H1 (cell line): Measurements from ENCODE around the gene CXXC5. TPM values are rescaled to one million over a fixed set of nuclear protein-coding genes. Genes with fewer than 3 reads are reported as not detected.

Experiments
- CTCF ChIA-PET: fragments of 300-600 bp; sonication (Branson Sonifier 250); formaldehyde crosslinking; loops from one replicate; lab custom pipeline; 2021; ENCODE audit not compliant: partially characterized antibody; lab: Charles Lee
- POLR2A ChIA-PET: fragments of 300-600 bp; sonication (Branson Sonifier 250); formaldehyde crosslinking; loops from one replicate; lab custom pipeline; 2021; ENCODE audit warnings: inconsistent platforms; ENCODE audit not compliant: partially characterized antibody; lab: Charles Lee
- DNase-seq, 2 experiments: peaks; one replicate each; pipeline versions ENCODE4 v3.0.0 to v3.0.0-alpha.2; 2010 to 2022; ENCODE audit warnings: low spot score in 2 of 2, low read depth in 1 of 2, mixed read lengths in 1 of 2
- FAIRE-seq: peaks from 2 replicates; lab custom pipeline; 2011; peaks lifted over from hg19 to GRCh38; lab: Jason Lieb, UNC
- H2AFZ ChIP-seq: 2 replicates; pipeline ENCODE4 v1.8.1; 2012; ENCODE audit warnings: low read length, inconsistent platforms
- H2AK5ac ChIP-seq: 2 replicates; pipeline ENCODE4 v1.6.1; 2013; ENCODE audit warnings: low read depth, low read length
- H2BK120ac ChIP-seq: replicated peaks from 2 replicates; pipeline ENCODE3; 2013; ENCODE audit warnings: low read depth, low read length, inconsistent platforms
- H2BK12ac ChIP-seq: 2 replicates; pipeline ENCODE4 v1.6.1; 2013; ENCODE audit warnings: low read depth, low read length
- H2BK15ac ChIP-seq: 2 replicates; pipeline ENCODE4 v1.6.1; 2013; ENCODE audit warnings: low read length
- H2BK20ac ChIP-seq: 2 replicates; pipeline ENCODE4 v1.6.1; 2013; ENCODE audit warnings: low read length
- H2BK5ac ChIP-seq: 2 replicates; pipeline ENCODE4 v1.6.1; 2013; ENCODE audit warnings: low read depth, low read length
- H3K14ac ChIP-seq: 2 replicates; pipeline ENCODE4 v1.6.1; 2013; ENCODE audit warnings: inconsistent platforms; ENCODE audit not compliant: insufficient read length
- H3K18ac ChIP-seq: 2 replicates; pipeline ENCODE4 v1.6.1; 2013; ENCODE audit warnings: low read length; ENCODE audit errors: extremely low read depth
- H3K23ac ChIP-seq: 2 replicates; pipeline ENCODE4 v1.6.1; 2013; ENCODE audit warnings: inconsistent platforms; ENCODE audit not compliant: insufficient read length
- H3K23me2 ChIP-seq: 2 replicates; pipeline ENCODE4 v1.6.1; 2013; ENCODE audit warnings: low read depth, low read length
- H3K27ac ChIP-seq: 2 replicates; pipeline ENCODE4 v1.6.1; 2011; ENCODE audit warnings: low read depth, low read length, inconsistent platforms
- H3K27me3 ChIP-seq, 4 experiments: replicated peaks in 1 of 4; 1 replicate in 1 of 4; 2 replicates in 3 of 4; pipeline versions ENCODE4 v1.6.1 to v1.8.1; 2011 to 2013; ENCODE audit warnings: low read length in 3 of 4, mild to moderate bottlenecking in 3 of 4, inconsistent platforms in 2 of 4, mixed read lengths in 2 of 4, moderate library complexity in 1 of 4; ENCODE audit not compliant: control insufficient read depth in 3 of 4, insufficient read depth in 3 of 4; ENCODE audit errors: extremely low read depth in 1 of 4
- H3K36me3 ChIP-seq, 4 experiments: 2 replicates each; pipeline versions ENCODE4 v1.6.1 to v1.8.1; 2011 to 2013; ENCODE audit warnings: mild to moderate bottlenecking in 4 of 4, low read length in 3 of 4, moderate library complexity in 2 of 4, control low read depth in 1 of 4, inconsistent platforms in 1 of 4; ENCODE audit not compliant: insufficient read depth in 4 of 4, control insufficient read depth in 2 of 4
- H3K4ac ChIP-seq: replicated peaks from 2 replicates; pipeline ENCODE3; 2013; ENCODE audit warnings: low read length, low read depth, mixed read lengths, inconsistent platforms; ENCODE audit not compliant: insufficient read length
- H3K4me1 ChIP-seq, 4 experiments: replicated peaks in 1 of 4; 1 replicate in 1 of 4; 2 replicates in 3 of 4; pipeline versions ENCODE4 v1.6.1 to v1.8.1; 2011 to 2013; ENCODE audit warnings: low read length in 3 of 4, inconsistent platforms in 2 of 4, mixed read lengths in 1 of 4; ENCODE audit not compliant: insufficient read depth in 4 of 4, control insufficient read depth in 3 of 4
- H3K4me2 ChIP-seq, 2 experiments: 2 replicates each; pipeline versions ENCODE4 v1.6.1 to v1.8.1; 2011 to 2013; ENCODE audit warnings: low read depth in 2 of 2, low read length in 2 of 2, control low read depth in 1 of 2, inconsistent platforms in 1 of 2, mild to moderate bottlenecking in 1 of 2; ENCODE audit not compliant: insufficient read depth in 1 of 2
- H3K4me3 ChIP-seq, 4 experiments: fragments of 200-600, 300-600 bp in 1 of 4; sonication (generic), shearing (Covaris generic), sonication (Bioruptor Twin) in 1 of 4; 2 replicates each; pipeline versions ENCODE4 v1.5.1 to v1.8.1; 2011 to 2016; ENCODE audit warnings: low read length in 4 of 4, low read depth in 3 of 4, control low read depth in 2 of 4, inconsistent platforms in 2 of 4, mild to moderate bottlenecking in 2 of 4, mixed read lengths in 1 of 4, moderate library complexity in 1 of 4; ENCODE audit not compliant: insufficient read depth in 2 of 4; ENCODE audit errors: extremely low read depth in 1 of 4
- H3K56ac ChIP-seq: replicated peaks from 2 replicates; pipeline ENCODE3; 2013; ENCODE audit warnings: low read depth, mild to moderate bottlenecking, mixed read lengths, low read length, inconsistent platforms; ENCODE audit not compliant: insufficient read length
- H3K79me1 ChIP-seq: 2 replicates; pipeline ENCODE4 v1.6.1; 2013; ENCODE audit warnings: low read depth, low read length, control low read depth
- H3K79me2 ChIP-seq, 2 experiments: 2 replicates each; pipeline versions ENCODE4 v1.6.1 to v1.8.1; 2012 to 2013; ENCODE audit warnings: low read length in 2 of 2, mild to moderate bottlenecking in 2 of 2, inconsistent platforms in 1 of 2; ENCODE audit not compliant: insufficient read depth in 2 of 2, control insufficient read depth in 1 of 2
- H3K9ac ChIP-seq, 4 experiments: replicated peaks in 1 of 4; 1 replicate in 1 of 4; 2 replicates in 3 of 4; pipeline versions ENCODE4 v1.6.1 to v1.8.1; 2011 to 2013; ENCODE audit warnings: low read depth in 3 of 4, low read length in 3 of 4, control low read depth in 2 of 4, mild to moderate bottlenecking in 2 of 4, moderate library complexity in 2 of 4, inconsistent platforms in 1 of 4; ENCODE audit errors: extremely low read depth in 1 of 4
- H3K9me3 ChIP-seq, 2 experiments: 2 replicates each; pipeline versions ENCODE4 v1.6.1 to v1.8.1; 2012 to 2013; ENCODE audit warnings: mild to moderate bottlenecking in 2 of 2, moderate library complexity in 2 of 2, control low read depth in 1 of 2, inconsistent platforms in 1 of 2, low read depth in 1 of 2, low read length in 1 of 2, mixed read lengths in 1 of 2; ENCODE audit not compliant: insufficient read depth in 2 of 2
- H4K20me1 ChIP-seq, 2 experiments: replicated peaks in 1 of 2; 2 replicates each; pipeline versions ENCODE3 to v1.8.1; 2011 to 2013; ENCODE audit warnings: inconsistent platforms in 2 of 2, low read length in 2 of 2, mild to moderate bottlenecking in 1 of 2; ENCODE audit not compliant: insufficient read depth in 2 of 2, control insufficient read depth in 1 of 2
- H4K5ac ChIP-seq: 2 replicates; pipeline ENCODE4 v1.6.1; 2013; ENCODE audit warnings: low read length, low read depth, mixed read lengths, inconsistent platforms; ENCODE audit not compliant: insufficient read length
- H4K8ac ChIP-seq: 2 replicates; pipeline ENCODE4 v1.8.0; 2013; ENCODE audit warnings: mild to moderate bottlenecking, moderate library complexity, low read length, inconsistent platforms; ENCODE audit not compliant: insufficient read depth; ENCODE audit errors: extremely low read depth
- H4K91ac ChIP-seq: replicated peaks from 2 replicates; pipeline ENCODE3; 2013; ENCODE audit warnings: low read length, mixed read lengths, inconsistent platforms; ENCODE audit not compliant: insufficient read length
- ATF3 ChIP-seq: IDR thresholded peaks from 2 replicates; pipeline ENCODE4 v1.6.1; 2011; ENCODE audit warnings: low read depth, mild to moderate bottlenecking, low read length; ENCODE audit not compliant: insufficient read depth
- BCL11A ChIP-seq, 2 experiments: IDR thresholded peaks; one replicate each; pipeline ENCODE4 v1.6.1; 2011; ENCODE audit warnings: low read depth in 2 of 2, low read length in 2 of 2, mild to moderate bottlenecking in 2 of 2
- CTCF ChIP-seq, 3 experiments: IDR thresholded peaks; 1 replicate in 2 of 3; 2 replicates in 1 of 3; pipeline versions ENCODE4 v1.5.1 to v1.6.1; 2011; ENCODE audit warnings: low read length in 3 of 3, mild to moderate bottlenecking in 3 of 3, inconsistent platforms in 2 of 3, low read depth in 1 of 3, moderate library complexity in 1 of 3; ENCODE audit not compliant: insufficient read depth in 1 of 3; ENCODE audit errors: control extremely low read depth in 1 of 3
- POLR2AphosphoS5 ChIP-seq: IDR thresholded peaks from 2 replicates; pipeline ENCODE4 v1.6.1; 2011; ENCODE audit warnings: low read depth, low read length
- SP1 ChIP-seq: IDR thresholded peaks from 2 replicates; pipeline ENCODE4 v1.6.1; 2011; ENCODE audit warnings: low read depth, low read length
- TAF1 ChIP-seq: IDR thresholded peaks from 2 replicates; pipeline ENCODE4 v1.6.1; 2011; ENCODE audit warnings: mild to moderate bottlenecking, low read depth, low read length
- TBP ChIP-seq: IDR thresholded peaks from 2 replicates; pipeline ENCODE4 v1.6.1; 2011; ENCODE audit warnings: low read depth, low read length, improper control_type of control experiment
- WGBS, 2 experiments: shearing (Covaris generic) in 1 of 2; methylation state at CpG; one replicate each; pipeline versions ENCODE4 v1.1.6 to v1.1.7; 2013 to 2015; ENCODE audit warnings: low lambda C conversion rate in 2 of 2, mixed read lengths in 2 of 2, inconsistent platforms in 1 of 2, low coverage in 1 of 2, missing lambda C conversion rate in 1 of 2; ENCODE audit not compliant: insufficient replicate concordance in 2 of 2, insufficient coverage in 1 of 2, insufficient read length in 1 of 2; ENCODE audit errors: extremely low coverage in 1 of 2, missing lambda C conversion rate in 1 of 2; 5-methylcytosine and 5-hydroxymethylcytosine counted together
- polyA plus RNA-seq, 7 experiments: library from polyadenylated mRNA; depleted of rRNA in 3 of 7; stranded (reverse) in 5 of 7; unstranded in 2 of 7; fragments of >200 nt in 5 of 7; fragments of 200-250 nt in 2 of 7; gene quantifications; 1 replicate in 5 of 7; 2 replicates in 1 of 7; 4 replicates in 1 of 7; pipeline versions ENCODE4 v1.2.1 to v1.2.3, GENCODE V29; 2011 to 2013; ENCODE audit warnings: missing spikeins in 2 of 7, mixed read lengths in 2 of 7
- total RNA-seq: library from RNA; stranded (reverse); fragmentation: NEBNext Ultra II Directional; extraction: Animal tissue kit (Norgen Biotek cat#: 25700); gene quantifications from 2 replicates; pipeline ENCODE4 v1.2.1, GENCODE V29; 2021

The CXXC5 gene
- total and polyA plus RNA-seq, 2 of the 8 experiments (the other 6 are each of a cell fraction or from before 2014, with no cell fraction given), result 61.4 to 74.0 TPM

- ChIA-PET CTCF (interaction anchor here (0.5 to 20.3 kb wide), 49 partner anchors 10 to 1057 kb away, joined by 3 to 385 read pairs (median 5); partner anchors contain the start of gene CXXC5), POLR2A (interaction anchor here (0.6 to 9.8 kb wide), 10 partner anchors 16 to 239 kb away, joined by 3 to 212 read pairs (median 5); partner anchors contain the start of gene CXXC5)
- Histone ChIP-seq H3K4me3 (no peak overlapping the region), H2BK120ac (no peak overlapping the region), H2BK12ac (no peak overlapping the region), H4K91ac (no peak overlapping the region), H3K79me2 (peaks cover 0 to 4% of the 10 kb centered on the region in 2 experiments; a peak in 1 of 4 replicates), H2AK5ac (no peak overlapping the region), H3K36me3 (peaks cover 0 to 8% (median 4%) of the 10 kb centered on the region in 4 experiments; a peak in 3 of 8 replicates), H4K8ac (no peak overlapping the region; the same call in 1 of the 2 replicates), H3K14ac (no peak overlapping the region), H3K18ac (no peak overlapping the region), H3K4me2 (no peak overlapping the region), H3K23me2 (peaks cover 6% of the 10 kb centered on the region), H3K9me3 (no peaks in the 10 kb centered on the region), H3K27ac (no peak overlapping the region), H3K23ac (no peak overlapping the region), H3K27me3 (no peaks in the 10 kb centered on the region; a peak in 1 of 7 replicates), H3K4me1 (peaks cover 19 to 32% (median 25%) of the 10 kb centered on the region in 4 experiments), H2BK20ac (no peak overlapping the region), H3K4ac (no peak overlapping the region), H2AFZ (no peak overlapping the region), H3K9ac (no peak overlapping the region), H2BK5ac (no peak overlapping the region), H4K5ac (no peak overlapping the region), H3K79me1 (no peaks in the 10 kb centered on the region; the same call in 1 of the 2 replicates), H3K56ac (no peak overlapping the region), H4K20me1 (peaks cover 0 to 15% of the 10 kb centered on the region in 2 experiments), H2BK15ac (no peak overlapping the region)
- 87% methylated on average over 2 of the region's 2 CpGs; no CpG with 5 or more reads in 1 of the 2 experiments for WGBS, 2 experiments
- no peak for FAIRE-seq
- no peak for DNase-seq
- TF ChIP-seq CTCF (IDR thresholded peaks at IDR 0.05; ENCODE audit: control extremely low read depth in 1 of 3, insufficient read depth in 1 of 3, low read depth in 1 of 3, low read length in 3 of 3) (no peak), SP1 (no peak), BCL11A (IDR thresholded peaks at IDR 0.05; ENCODE audit: low read depth in 2 of 2, low read length in 2 of 2) (no peak), ATF3 (no peak), TAF1 (no peak), POLR2AphosphoS5 (no peak), TBP (no peak)
These were observed 14.2 kb upstream of the CXXC5 start for GRCh38 chr5:139634028-139634325.
